Common myeloid progenitor, CD34-positive (primary cell): Measurements from ENCODE around the gene RASSF3.
"Not testable (repeated sequence)": the region's sequence is repeated elsewhere in the genome, so short reads cannot be mapped to it uniquely, and the experiment has no call there.

Experiments used
- CTCF ChIA-PET: fragments of 350-600 bp; sonication (Branson Sonifier 250); formaldehyde crosslinking; loops from one replicate; lab custom pipeline; 2021; ENCODE audit warnings: antibody characterized with exemption; lab: Charles Lee
- POLR2A ChIA-PET: fragments of 350-600 bp; sonication (Branson Sonifier 250); formaldehyde crosslinking; loops from one replicate; lab custom pipeline; 2021; ENCODE audit warnings: antibody characterized with exemption; lab: Charles Lee
- DNase-seq, 3 donors: peaks; one replicate each; pipeline versions ENCODE4 v3.0.0 to v3.0.0-alpha.2; 2013
- H3K27ac ChIP-seq, 2 experiments: 1 replicate in 1 of 2; 2 replicates in 1 of 2; pipeline ENCODE4 v1.7.0; 2013; ENCODE audit warnings: inconsistent platforms in 2 of 2, low read length in 2 of 2, mild to moderate bottlenecking in 2 of 2, low read depth in 1 of 2, moderate library complexity in 1 of 2; ENCODE audit not compliant: severe bottlenecking in 2 of 2, insufficient read depth in 1 of 2, poor library complexity in 1 of 2
- H3K27me3 ChIP-seq, 5 experiments: replicated peaks in 2 of 5; 1 replicate in 3 of 5; 2 replicates in 2 of 5; pipeline versions ENCODE4 v1.6.1 to v1.7.0; 2013; ENCODE audit warnings: low read length in 4 of 5, mild to moderate bottlenecking in 2 of 5, moderate library complexity in 2 of 5, inconsistent platforms in 1 of 5; ENCODE audit not compliant: insufficient read depth in 5 of 5, control insufficient read depth in 4 of 5
- H3K36me3 ChIP-seq, 4 experiments: 1 replicate in 2 of 4; 2 replicates in 2 of 4; pipeline versions ENCODE4 v1.6.1 to v1.7.0; 2013; ENCODE audit warnings: low read length in 3 of 4, control low read depth in 1 of 4, mild to moderate bottlenecking in 1 of 4; ENCODE audit not compliant: control insufficient read depth in 4 of 4, insufficient read depth in 4 of 4
- H3K4me1 ChIP-seq, 4 experiments: 1 replicate in 3 of 4; 2 replicates in 1 of 4; pipeline versions ENCODE4 v1.6.1 to v1.7.1; 2013; ENCODE audit warnings: low read length in 3 of 4, mild to moderate bottlenecking in 3 of 4, control low read depth in 1 of 4, inconsistent platforms in 1 of 4, moderate library complexity in 1 of 4; ENCODE audit not compliant: control insufficient read depth in 4 of 4, insufficient read depth in 4 of 4; ENCODE audit errors: control extremely low read depth in 1 of 4
- H3K4me3 ChIP-seq, 7 experiments: 1 replicate in 4 of 7; 2 replicates in 3 of 7; pipeline versions ENCODE4 v1.5.1 to v1.7.0; 2013; ENCODE audit warnings: mild to moderate bottlenecking in 7 of 7, low read length in 6 of 7, moderate library complexity in 6 of 7, inconsistent platforms in 2 of 7, low read depth in 2 of 7, control low read depth in 1 of 7; ENCODE audit not compliant: insufficient read depth in 4 of 7, control insufficient read depth in 1 of 7; ENCODE audit errors: extremely low read depth in 1 of 7
- H3K9me3 ChIP-seq, 5 experiments: 1 replicate in 4 of 5; 2 replicates in 1 of 5; pipeline versions ENCODE4 v1.6.1 to v1.7.1; 2013; ENCODE audit warnings: low read length in 4 of 5, mild to moderate bottlenecking in 2 of 5, inconsistent platforms in 1 of 5, low read depth in 1 of 5, moderate library complexity in 1 of 5; ENCODE audit not compliant: control insufficient read depth in 4 of 5, insufficient read depth in 2 of 5; ENCODE audit errors: control extremely low read depth in 1 of 5
- WGBS: methylation state at CpG from one replicate; pipeline ENCODE4 v1.1.5; 2013; ENCODE audit not compliant: insufficient coverage; 5-methylcytosine and 5-hydroxymethylcytosine counted together

RASSF3 gene

GRCh38 chr12:64582114-64582513 lies 28.2 kb upstream of the RASSF3 start:
- Histone ChIP-seq H3K4me3 (no peak overlapping the region), H3K36me3 (no peaks in the 10 kb centered on the region), H3K9me3 (no peaks in the 10 kb centered on the region), H3K27ac (no peak overlapping the region), H3K4me1 (peaks cover 5 to 12% (median 9%) of the 10 kb centered on the region in 4 experiments), H3K27me3 (no peaks in the 10 kb centered on the region)
- 82% methylated on average over 3 of the region's 3 CpGs for WGBS
- ChIA-PET CTCF (interaction anchor here (1.0 to 1.4 kb wide), 4 partner anchors 13 to 47 kb away, joined by 3 to 4 read pairs (median 4); no protein-coding TSS in a partner anchor), POLR2A (no interaction called here)
- no peak for DNase-seq

DNA sequence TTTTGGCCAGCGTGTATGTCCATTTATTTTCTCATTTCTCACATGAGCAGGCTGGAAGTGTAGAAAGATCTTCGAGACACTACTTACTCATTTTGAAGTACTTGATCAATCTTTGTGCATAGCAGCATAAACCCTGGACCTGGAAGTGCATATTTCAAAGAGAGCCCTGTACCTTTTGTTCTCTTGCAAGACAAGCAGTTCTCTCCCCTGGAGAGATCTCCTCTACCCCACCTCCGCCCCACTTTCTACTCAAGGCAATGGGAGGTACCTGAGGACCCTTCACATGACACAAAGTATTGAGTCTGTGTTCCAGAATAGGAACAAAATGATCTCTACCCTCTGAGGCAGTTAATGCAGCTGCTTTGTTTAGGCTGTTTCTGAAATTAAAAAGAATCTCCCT lies 27.4 kb upstream of the RASSF3 start:
- Histone ChIP-seq H3K4me1 (peaks cover 5 to 12% (median 9%) of the 10 kb centered on the region in 4 experiments), H3K27ac (no peak overlapping the region), H3K9me3 (no peaks in the 10 kb centered on the region), H3K27me3 (no peaks in the 10 kb centered on the region), H3K36me3 (no peaks in the 10 kb centered on the region), H3K4me3 (no peak overlapping the region)
- POLR2A ChIA-PET = no interaction called here
- 100% methylated on average over 2 of the region's 3 CpGs for WGBS
- DNase-seq = no peak
- CTCF ChIA-PET = interaction anchor here (0.8 to 1.6 kb wide), 7 partner anchors 11 to 111 kb away, joined by 3 to 4 read pairs (median 3); no protein-coding TSS in a partner anchor

DNA sequence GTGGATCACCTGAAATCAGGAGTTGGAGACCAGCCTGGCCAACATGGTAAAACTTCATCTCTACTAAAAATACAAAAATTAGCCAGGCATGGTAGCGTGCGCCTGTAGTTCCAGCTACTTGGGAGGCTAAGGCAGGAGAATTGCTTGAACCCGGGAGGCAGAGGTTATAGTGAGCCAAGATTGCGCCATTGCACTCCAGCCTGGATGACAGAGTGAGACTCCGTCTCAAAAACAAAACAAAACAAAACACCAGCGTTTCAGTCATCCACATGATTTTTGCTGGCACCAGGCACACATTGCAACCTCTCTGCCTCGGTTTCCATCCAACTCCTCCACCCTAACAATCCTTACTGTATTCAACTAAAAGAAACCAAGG lies 26.9 kb upstream of the RASSF3 start:
- H3K9me3 ChIP-seq, POLR2A ChIA-PET, H3K27me3 ChIP-seq, H3K27ac ChIP-seq, DNase-seq, H3K36me3 ChIP-seq: not testable (repeated sequence)
- peak overlapping the region in 3 of 7 experiments; percentile 31 to 62 (median 42) for H3K4me3 ChIP-seq
- CTCF ChIA-PET = interaction anchor here (1.0 to 1.6 kb wide), 4 partner anchors 10 to 102 kb away, joined by 3 to 6 read pairs (median 3); no protein-coding TSS in a partner anchor
- WGBS = 67% methylated on average over 1 of the region's 7 CpGs
- peaks cover 5 to 12% (median 9%) of the 10 kb centered on the region in 4 experiments for H3K4me1 ChIP-seq

- no peaks in the 10 kb centered on the region for H3K27me3 ChIP-seq
- H3K36me3 ChIP-seq = no peaks in the 10 kb centered on the region
- 2% methylated on average over 5 of the region's 6 CpGs for WGBS
- H3K4me1 ChIP-seq = peaks cover 5 to 12% (median 9%) of the 10 kb centered on the region in 4 experiments
- ChIA-PET CTCF (interaction anchor here (1.0 to 1.6 kb wide), 4 partner anchors 10 to 101 kb away, joined by 3 to 6 read pairs (median 3); no protein-coding TSS in a partner anchor), POLR2A (no interaction called here)
- peak in 2 of 3 donors; percentile 42 to 54 for DNase-seq
- no peak overlapping the region for H3K27ac ChIP-seq
- H3K9me3 ChIP-seq = no peaks in the 10 kb centered on the region
- H3K4me3 ChIP-seq = peak overlapping the region in 5 of 7 experiments; percentile 17 to 62 (median 41)
Observed at GRCh38 chr12:64583771-64584421, 26.4 kb upstream of the RASSF3 start.

- no peaks in the 10 kb centered on the region for H3K36me3 ChIP-seq
- POLR2A ChIA-PET = no interaction called here
- H3K4me1 ChIP-seq = peaks cover 5 to 12% (median 9%) of the 10 kb centered on the region in 4 experiments
- CTCF ChIA-PET = interaction anchor here (0.7 kb wide), 1 partner anchor 16 kb away, joined by 3 read pairs; no protein-coding TSS in a partner anchor
- no peaks in the 10 kb centered on the region for H3K27me3 ChIP-seq
- no peak for DNase-seq
- 89% methylated on average over 4 of the region's 5 CpGs for WGBS
- no peak overlapping the region for H3K27ac ChIP-seq
- no peaks in the 10 kb centered on the region for H3K9me3 ChIP-seq
- no peak overlapping the region for H3K4me3 ChIP-seq
Observed at GRCh38 chr12:64585104-64585503, 25.2 kb upstream of the RASSF3 start.

DNA sequence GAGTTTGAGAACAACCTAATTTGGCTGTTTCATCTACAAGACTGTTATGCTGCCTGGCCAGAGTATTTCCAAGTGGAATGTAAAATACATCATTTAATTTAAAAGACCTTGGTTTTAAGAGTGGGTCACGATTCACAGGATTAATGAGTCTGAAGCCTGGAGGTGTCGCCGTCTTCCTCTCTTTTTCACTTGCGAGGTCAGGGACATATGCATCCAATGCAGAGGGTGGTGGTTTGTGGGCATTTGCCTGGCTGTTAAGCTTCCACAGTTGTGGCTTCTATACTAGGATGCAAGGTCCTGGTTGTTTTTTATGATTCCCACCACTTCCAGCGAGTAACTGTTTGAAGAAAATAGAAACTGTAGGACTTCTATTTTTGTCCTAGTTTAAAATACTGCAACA lies 22.8 kb upstream of the RASSF3 start:
- Histone ChIP-seq H3K36me3 (no peaks in the 10 kb centered on the region), H3K27ac (no peak overlapping the region), H3K9me3 (no peaks in the 10 kb centered on the region), H3K4me3 (no peak overlapping the region), H3K27me3 (no peaks in the 10 kb centered on the region), H3K4me1 (peaks cover 5 to 12% (median 9%) of the 10 kb centered on the region in 4 experiments)
- WGBS = 91% methylated on average over 3 of the region's 5 CpGs
- no peak for DNase-seq
- ChIA-PET CTCF (no interaction called here), POLR2A (no interaction called here)

DNA sequence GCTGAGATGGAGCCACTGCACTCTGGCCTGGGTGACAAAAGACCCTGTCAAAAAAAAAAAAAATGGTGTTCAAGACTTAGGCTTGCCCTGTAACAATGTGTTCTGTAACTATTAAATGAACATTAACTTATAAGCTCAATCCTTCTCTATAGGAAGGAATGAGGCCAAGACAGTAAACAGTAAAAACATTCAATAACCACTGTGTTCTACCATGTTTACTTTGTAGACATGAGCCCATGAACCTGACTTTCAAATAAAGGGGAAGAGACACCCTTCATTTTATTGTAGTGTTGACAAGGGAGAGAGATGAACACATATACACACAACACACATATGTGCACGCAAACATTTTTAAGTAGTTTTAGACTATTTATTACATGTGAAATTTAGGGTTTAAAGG lies 20.1 kb upstream of the RASSF3 start:
- WGBS = no CpG with 5 or more reads among the region's 1 CpG
- H3K9me3 ChIP-seq = no peaks in the 10 kb centered on the region
- H3K27ac ChIP-seq = no peak overlapping the region
- H3K4me1 ChIP-seq = peaks cover 0 to 3% (median 0%) of the 10 kb centered on the region in 4 experiments
- ChIA-PET POLR2A (interaction anchor here (0.6 kb wide), 2 partner anchors 53 to 595 kb away, joined by 3 read pairs; no protein-coding TSS in a partner anchor), CTCF (interaction anchor here (0.5 to 2.0 kb wide), 6 partner anchors 8 to 206 kb away, joined by 3 to 5 read pairs (median 4); no protein-coding TSS in a partner anchor)
- H3K36me3 ChIP-seq = no peaks in the 10 kb centered on the region
- H3K4me3 ChIP-seq = no peak overlapping the region
- DNase-seq = no peak
- no peaks in the 10 kb centered on the region for H3K27me3 ChIP-seq
